Neuronal stem cell (in vitro differentiated cells): ENCODE measurements around the gene SEZ6L2.

Source experiments
- DNase-seq: peaks from one replicate; pipeline ENCODE4 v3.0.0-alpha.2; 2013; ENCODE audit warnings: low spot score
- H2AFZ ChIP-seq: one replicate; pipeline ENCODE4 v1.6.1; 2013; ENCODE audit warnings: mild to moderate bottlenecking, low read length, inconsistent platforms
- H2AK5ac ChIP-seq: 2 replicates; pipeline ENCODE4 v1.6.1; 2013; ENCODE audit warnings: low read depth, mild to moderate bottlenecking, inconsistent platforms, low read length, moderate library complexity, mixed read lengths
- H2BK120ac ChIP-seq: 2 replicates; pipeline ENCODE4 v1.6.1; 2013; ENCODE audit warnings: low read depth, mild to moderate bottlenecking, inconsistent platforms, low read length, moderate library complexity, mixed read lengths
- H2BK12ac ChIP-seq: one replicate; pipeline ENCODE4 v1.6.1; 2013; ENCODE audit warnings: low read length, inconsistent platforms
- H2BK15ac ChIP-seq: 2 replicates; pipeline ENCODE4 v1.6.1; 2013; ENCODE audit warnings: mild to moderate bottlenecking, low read length, inconsistent platforms, mixed read lengths
- H2BK5ac ChIP-seq: one replicate; pipeline ENCODE4 v1.6.1; 2013; ENCODE audit warnings: inconsistent platforms, mild to moderate bottlenecking, low read length, moderate library complexity
- H3K14ac ChIP-seq: one replicate; pipeline ENCODE4 v1.6.1; 2013; ENCODE audit warnings: low read length, inconsistent platforms
- H3K18ac ChIP-seq: 2 replicates; pipeline ENCODE4 v1.6.1; 2013; ENCODE audit warnings: low read length, inconsistent platforms
- H3K23ac ChIP-seq: 2 replicates; pipeline ENCODE4 v1.6.1; 2013; ENCODE audit warnings: low read depth, mild to moderate bottlenecking, mixed read lengths, low read length, inconsistent platforms; ENCODE audit not compliant: poor library complexity
- H3K27ac ChIP-seq: replicated peaks from 3 replicates; pipeline ENCODE4 v1.5.1; 2013; ENCODE audit warnings: low read length, inconsistent platforms
- H3K27me3 ChIP-seq, 3 experiments: 2 replicates each; pipeline ENCODE4 v1.6.1; 2013; ENCODE audit warnings: low read length in 3 of 3, mild to moderate bottlenecking in 2 of 3, inconsistent platforms in 1 of 3, low read depth in 1 of 3, mixed read lengths in 1 of 3, moderate library complexity in 1 of 3; ENCODE audit not compliant: control insufficient read depth in 3 of 3, insufficient read depth in 3 of 3
- H3K36me3 ChIP-seq, 2 donors: replicated peaks in 1 of 2; 2 replicates each; pipeline ENCODE4 v1.6.1; 2013; ENCODE audit warnings: low read length in 2 of 2; ENCODE audit not compliant: control insufficient read depth in 2 of 2, insufficient read depth in 2 of 2
- H3K4ac ChIP-seq: 2 replicates; pipeline ENCODE4 v1.6.1; 2013; ENCODE audit warnings: inconsistent platforms, mild to moderate bottlenecking, low read length, moderate library complexity
- H3K4me1 ChIP-seq, 2 donors: 1 replicate in 1 of 2; 2 replicates in 1 of 2; pipeline ENCODE4 v1.6.1; 2013; ENCODE audit warnings: low read length in 2 of 2, low read depth in 1 of 2; ENCODE audit not compliant: control insufficient read depth in 2 of 2, insufficient read depth in 1 of 2
- H3K4me2 ChIP-seq: one replicate; pipeline ENCODE4 v1.6.1; 2013; ENCODE audit warnings: mild to moderate bottlenecking, low read length, inconsistent platforms; ENCODE audit not compliant: insufficient read depth, poor library complexity, severe bottlenecking
- H3K4me3 ChIP-seq, 2 donors: 2 replicates each; pipeline ENCODE4 v1.5.1; 2013; ENCODE audit warnings: low read length in 2 of 2, mild to moderate bottlenecking in 2 of 2, inconsistent platforms in 1 of 2, moderate library complexity in 1 of 2
- H3K79me1 ChIP-seq: one replicate; pipeline ENCODE4 v1.6.1; 2013; ENCODE audit warnings: low read depth, mild to moderate bottlenecking, inconsistent platforms, low read length, moderate library complexity
- H3K9ac ChIP-seq: one replicate; pipeline ENCODE4 v1.6.1; 2013; ENCODE audit warnings: mild to moderate bottlenecking, low read depth, low read length, inconsistent platforms; ENCODE audit not compliant: poor library complexity
- H3K9me3 ChIP-seq, 2 donors: replicated peaks in 1 of 2; 2 replicates each; pipeline versions ENCODE3 to v1.6.1; 2013; ENCODE audit warnings: low read length in 2 of 2, mild to moderate bottlenecking in 2 of 2, inconsistent platforms in 1 of 2, low read depth in 1 of 2, mixed read lengths in 1 of 2, moderate library complexity in 1 of 2; ENCODE audit not compliant: control insufficient read depth in 2 of 2, insufficient read depth in 1 of 2
- H4K8ac ChIP-seq: one replicate; pipeline ENCODE4 v1.6.1; 2013; ENCODE audit warnings: low read depth, mild to moderate bottlenecking, inconsistent platforms, low read length, moderate library complexity
- H4K91ac ChIP-seq: one replicate; pipeline ENCODE4 v1.6.1; 2013; ENCODE audit warnings: low read length, low read depth, mild to moderate bottlenecking, inconsistent platforms; ENCODE audit not compliant: poor library complexity
- WGBS, 2 donors: extraction: QIAGEN DNeasy Blood & Tissue Kit; methylation state at CpG; one replicate each; pipeline ENCODE4 v1.1.7; 2013; ENCODE audit warnings: missing lambda C conversion rate in 2 of 2, mixed read lengths in 1 of 2; ENCODE audit not compliant: insufficient read length in 2 of 2, insufficient replicate concordance in 1 of 2; ENCODE audit errors: extremely low coverage in 2 of 2; 5-methylcytosine and 5-hydroxymethylcytosine counted together

SEZ6L2 gene

DNA sequence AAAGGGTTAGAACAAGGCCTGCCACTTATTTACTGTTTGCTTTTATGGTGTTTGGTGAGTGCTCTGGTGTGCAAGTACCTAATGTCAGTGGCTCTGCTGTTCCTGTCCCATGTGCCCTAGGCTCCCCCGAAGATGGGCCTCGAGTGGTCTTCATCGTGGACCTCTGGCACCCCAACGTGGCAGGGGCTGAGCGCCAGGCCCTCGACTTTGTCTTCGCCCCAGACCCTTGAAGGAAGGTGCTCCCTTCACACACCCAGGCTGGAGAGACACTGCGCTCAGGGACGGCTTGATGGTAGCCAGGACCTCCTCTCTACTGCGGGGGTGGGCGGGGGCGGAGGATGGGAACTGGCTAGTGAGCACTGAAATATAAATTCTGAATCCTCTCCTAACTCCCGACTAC is 6.3 kb upstream of the SEZ6L2 start:
- Histone ChIP-seq H3K9ac (no peak overlapping the region), H3K23ac (no peak overlapping the region), H3K4me2 (no peak overlapping the region), H4K91ac (no peak overlapping the region), H3K18ac (no peak overlapping the region), H3K14ac (peak overlapping the region; percentile 2), H2AFZ (no peak overlapping the region), H3K9me3 (no peaks in the 10 kb centered on the region), H2BK120ac (no peak overlapping the region), H2BK12ac (no peak overlapping the region), H3K79me1 (peaks cover 1% of the 10 kb centered on the region), H3K4me3 (no peak overlapping the region), H2AK5ac (no peak overlapping the region), H4K8ac (no peak overlapping the region), H3K27ac (no peak overlapping the region), H3K4ac (no peak overlapping the region), H3K4me1 (peaks cover 0 to under 1% of the 10 kb centered on the region in 2 donors), H3K27me3 (peaks cover 0 to 13% (median 0%) of the 10 kb centered on the region in 3 experiments), H2BK5ac (no peak overlapping the region), H3K36me3 (no peaks in the 10 kb centered on the region), H2BK15ac (no peak overlapping the region)
- WGBS, 2 donors, result no CpG with 5 or more reads among the region's 13 CpGs
- DNase-seq, result no peak

DNA sequence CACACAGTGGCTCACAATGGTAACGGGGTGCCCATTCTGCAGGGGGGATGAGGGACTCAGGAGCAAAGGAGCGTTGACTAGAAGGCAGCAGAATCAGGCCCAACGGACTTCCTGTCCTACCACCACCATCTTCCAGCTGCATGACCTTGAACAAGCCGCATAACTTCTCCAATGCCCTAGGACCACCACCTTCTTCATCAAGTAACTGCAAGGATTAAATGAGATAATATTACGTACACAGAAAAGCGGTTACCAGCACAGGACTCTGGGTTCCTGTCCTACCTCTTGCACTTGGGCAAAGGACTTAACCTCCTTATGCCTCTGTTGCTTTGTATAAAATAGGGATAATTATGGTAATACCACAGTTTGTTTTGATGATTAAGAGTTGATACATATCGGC is 5.6 kb upstream of the SEZ6L2 start:
- Histone ChIP-seq H2AK5ac (no peak overlapping the region), H3K4me1 (peaks cover 0 to 3% of the 10 kb centered on the region in 2 donors), H4K91ac (no peak overlapping the region), H3K18ac (no peak overlapping the region), H2BK12ac (no peak overlapping the region), H2BK15ac (no peak overlapping the region), H2BK5ac (no peak overlapping the region), H3K27me3 (peaks cover 0 to 16% (median 2%) of the 10 kb centered on the region in 3 experiments), H3K9me3 (no peaks in the 10 kb centered on the region), H3K14ac (no peak overlapping the region), H3K23ac (no peak overlapping the region), H2BK120ac (no peak overlapping the region), H3K4me3 (no peak overlapping the region), H3K4me2 (no peak overlapping the region), H3K79me1 (no peaks in the 10 kb centered on the region), H3K36me3 (no peaks in the 10 kb centered on the region), H3K4ac (no peak overlapping the region), H2AFZ (no peak overlapping the region), H3K9ac (no peak overlapping the region), H3K27ac (no peak overlapping the region), H4K8ac (no peak overlapping the region)
- WGBS, 2 donors, result no CpG with 5 or more reads among the region's 7 CpGs
- no peak for DNase-seq

DNA sequence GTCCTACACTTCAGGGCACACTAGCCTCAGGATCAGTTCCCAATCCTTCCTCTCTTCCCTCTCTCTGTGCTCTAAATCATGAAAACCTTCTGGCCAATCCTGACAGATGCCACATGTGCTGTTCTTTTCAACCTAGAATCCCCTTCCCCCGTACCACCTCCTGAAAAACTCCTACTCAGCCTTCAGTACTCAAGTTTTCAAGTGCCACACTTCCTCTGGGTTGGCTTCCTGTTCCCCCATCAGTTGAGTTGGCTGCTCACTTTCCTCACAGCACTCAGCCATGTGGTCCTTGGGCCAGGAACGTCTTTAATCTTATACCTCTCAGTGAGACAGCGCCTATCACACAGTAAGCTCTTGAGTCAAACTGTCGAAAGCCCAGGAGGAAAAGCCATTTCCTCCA is 4.2 kb upstream of the SEZ6L2 start:
- no CpG with 5 or more reads among the region's 4 CpGs for WGBS, 2 donors
- no peaks in the 10 kb centered on the region for H3K36me3 ChIP-seq
- no peak overlapping the region for H3K23ac ChIP-seq
- H3K9ac ChIP-seq, result no peak overlapping the region
- peaks cover 0 to 16% (median 2%) of the 10 kb centered on the region in 3 experiments for H3K27me3 ChIP-seq
- no peak overlapping the region for H4K91ac ChIP-seq
- no peak overlapping the region for H3K4ac ChIP-seq
- H2AK5ac ChIP-seq, result no peak overlapping the region
- H2AFZ ChIP-seq, result no peak overlapping the region
- H3K4me1 ChIP-seq, result peaks cover 3 to 9% of the 10 kb centered on the region in 2 donors
- no peak overlapping the region for H3K27ac ChIP-seq
- DNase-seq, result no peak
- H2BK12ac ChIP-seq, result no peak overlapping the region
- no peak overlapping the region for H4K8ac ChIP-seq
- H3K4me3 ChIP-seq, result no peak overlapping the region
- H2BK5ac ChIP-seq, result no peak overlapping the region
- no peak overlapping the region for H3K4me2 ChIP-seq
- no peaks in the 10 kb centered on the region for H3K79me1 ChIP-seq
- H3K9me3 ChIP-seq, result no peaks in the 10 kb centered on the region
- no peak overlapping the region for H3K18ac ChIP-seq
- H2BK120ac ChIP-seq, result no peak overlapping the region
- no peak overlapping the region for H3K14ac ChIP-seq
- H2BK15ac ChIP-seq, result no peak overlapping the region

DNA sequence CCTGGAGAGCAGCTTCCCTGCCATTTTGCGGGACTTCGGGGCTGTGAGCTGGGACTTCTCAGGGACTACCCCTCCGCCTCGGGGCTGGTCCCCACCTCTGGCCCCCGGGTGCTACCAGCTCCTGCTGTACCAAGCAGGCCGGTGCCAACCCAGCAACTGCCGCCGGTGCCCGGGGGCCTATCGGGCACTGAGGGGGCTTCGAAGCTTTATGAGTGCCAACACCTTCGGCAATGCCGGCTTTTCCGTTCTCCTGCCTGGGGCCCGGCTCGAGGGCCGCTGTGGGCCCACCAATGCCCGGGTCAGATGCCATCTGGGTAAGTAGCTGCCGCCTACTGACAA is 2.2 kb upstream of the SEZ6L2 start:
- H2AFZ ChIP-seq, result peak overlapping the region; percentile 96
- no peak for DNase-seq

More for the DNA sequence above, 2.2 kb upstream of the SEZ6L2 start:
- Histone ChIP-seq H2AK5ac (no peak overlapping the region), H3K18ac (no peak overlapping the region), H3K4ac (no peak overlapping the region), H2BK5ac (no peak overlapping the region), H2BK120ac (no peak overlapping the region), H3K4me1 (peaks cover 15 to 18% of the 10 kb centered on the region in 2 donors), H3K79me1 (no peaks in the 10 kb centered on the region), H3K14ac (no peak overlapping the region), H3K27ac (no peak overlapping the region), H2BK12ac (no peak overlapping the region), H4K91ac (no peak overlapping the region), H3K9ac (no peak overlapping the region), H3K27me3 (peaks cover 0 to 23% (median 4%) of the 10 kb centered on the region in 3 experiments), H2BK15ac (no peak overlapping the region), H3K4me3 (no peak overlapping the region), H3K9me3 (no peaks in the 10 kb centered on the region), H3K23ac (no peak overlapping the region), H4K8ac (no peak overlapping the region), H3K4me2 (no peak overlapping the region), H3K36me3 (no peaks in the 10 kb centered on the region)
- WGBS, 2 donors, result no CpG with 5 or more reads among the region's 19 CpGs
